Activated CD8-positive, alpha-beta memory T cell treated with anti-CD3 and anti-CD28 coated beads for 4 hours (primary cell): ENCODE data around the gene EDNRA.

Experiments used
- DNase-seq, 2 donors: peaks; one replicate each; pipeline ENCODE4 v3.0.0-alpha.2; 2020; ENCODE audit warnings: low read depth in 2 of 2

EDNRA gene

GRCh38 chr4:147496500-147496899 is 15.6 kb downstream of the EDNRA start:
- no peak for DNase-seq

GRCh38 chr4:147498031-147498660 is 17.2 kb downstream of the EDNRA start:
- no peak for DNase-seq

GRCh38 chr4:147508346-147508745 is 27.4 kb downstream of the EDNRA start:
- no peak for DNase-seq

- DNase-seq = no peak
Observed at GRCh38 chr4:147509386-147509785, 28.5 kb downstream of the EDNRA start.

GRCh38 chr4:147510962-147511668 is 30.2 kb downstream of the EDNRA start:
- no peak for DNase-seq

GRCh38 chr4:147513091-147513490 is 32.2 kb downstream of the EDNRA start:
- no peak for DNase-seq

GRCh38 chr4:147513952-147514351 is 33.1 kb downstream of the EDNRA start:
- no peak for DNase-seq

GRCh38 chr4:147515220-147515936 is 34.5 kb downstream of the EDNRA start:
- DNase-seq = no peak

- no peak for DNase-seq
Observed at GRCh38 chr4:147516133-147516532, 35.2 kb downstream of the EDNRA start.

GRCh38 chr4:147518086-147518485 is 37.2 kb downstream of the EDNRA start:
- no peak for DNase-seq

- no peak for DNase-seq
Observed at GRCh38 chr4:147518846-147519767, 38.2 kb downstream of the EDNRA start.

GRCh38 chr4:147524601-147525000 is 43.7 kb downstream of the EDNRA start:
- no peak for DNase-seq

- DNase-seq = no peak
Observed at GRCh38 chr4:147525494-147526271, 44.8 kb downstream of the EDNRA start.

- DNase-seq = no peak
Observed at GRCh38 chr4:147526272-147526654, 45.4 kb downstream of the EDNRA start.

GRCh38 chr4:147528054-147528453 is 47.2 kb downstream of the EDNRA start:
- DNase-seq = no peak

GRCh38 chr4:147530134-147530533 is 49.2 kb downstream of the EDNRA start:
- DNase-seq = no peak

- no peak for DNase-seq
Observed at GRCh38 chr4:147530723-147531122, 49.8 kb downstream of the EDNRA start.

GRCh38 chr4:147532896-147533295 is 52.0 kb downstream of the EDNRA start:
- DNase-seq = no peak

- no peak for DNase-seq
Observed at GRCh38 chr4:147533331-147533730, 52.4 kb downstream of the EDNRA start.

- DNase-seq = no peak
Observed at GRCh38 chr4:147535124-147535523, 54.2 kb downstream of the EDNRA start.

- no peak for DNase-seq
Observed at GRCh38 chr4:147538711-147539110, 57.8 kb downstream of the EDNRA start.
